Erythroblast (primary cell): ENCODE results near the gene IL1R1.

Source experiments
- GATA1 ChIP-seq: IDR thresholded peaks from 2 replicates; pipeline ENCODE4 v1.6.1; 2011; ENCODE audit warnings: low read depth, mild to moderate bottlenecking, control low read depth, low read length, moderate library complexity
- POLR2A ChIP-seq: IDR thresholded peaks from 2 replicates; pipeline ENCODE4 v1.6.1; 2011; ENCODE audit warnings: mild to moderate bottlenecking, low read length

GRCh38 chr2:102106133-102106556 lies 36.4 kb upstream of the IL1R1 start:
- no peak for TF ChIP-seq POLR2A
- no peak for TF ChIP-seq GATA1
